ENCODE results near the gene OR2AJ1.

OR2AJ1 gene

DNA sequence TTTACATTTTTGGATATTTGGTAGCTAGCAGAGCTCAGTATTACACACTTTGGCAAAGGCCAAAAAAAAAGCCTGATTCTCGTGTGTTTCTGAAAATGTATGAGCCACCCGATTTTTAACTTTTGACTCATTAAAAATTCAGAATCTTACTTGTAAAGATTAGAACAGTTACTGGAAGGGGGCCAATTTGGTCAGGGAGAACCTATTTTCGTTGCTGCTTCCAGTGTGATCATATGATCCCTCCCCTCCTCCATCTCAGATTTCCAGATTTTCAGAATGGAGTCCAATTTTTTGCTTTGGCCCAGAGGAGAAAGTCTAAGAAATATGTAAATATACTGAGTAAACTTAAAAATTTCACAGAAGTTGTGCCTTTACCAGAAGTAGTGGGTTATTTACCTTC is 37.1 kb downstream of the OR2AJ1 start:
- DNase-seq (ENCODE audit: low read depth, low spot score) = no peak

DNA sequence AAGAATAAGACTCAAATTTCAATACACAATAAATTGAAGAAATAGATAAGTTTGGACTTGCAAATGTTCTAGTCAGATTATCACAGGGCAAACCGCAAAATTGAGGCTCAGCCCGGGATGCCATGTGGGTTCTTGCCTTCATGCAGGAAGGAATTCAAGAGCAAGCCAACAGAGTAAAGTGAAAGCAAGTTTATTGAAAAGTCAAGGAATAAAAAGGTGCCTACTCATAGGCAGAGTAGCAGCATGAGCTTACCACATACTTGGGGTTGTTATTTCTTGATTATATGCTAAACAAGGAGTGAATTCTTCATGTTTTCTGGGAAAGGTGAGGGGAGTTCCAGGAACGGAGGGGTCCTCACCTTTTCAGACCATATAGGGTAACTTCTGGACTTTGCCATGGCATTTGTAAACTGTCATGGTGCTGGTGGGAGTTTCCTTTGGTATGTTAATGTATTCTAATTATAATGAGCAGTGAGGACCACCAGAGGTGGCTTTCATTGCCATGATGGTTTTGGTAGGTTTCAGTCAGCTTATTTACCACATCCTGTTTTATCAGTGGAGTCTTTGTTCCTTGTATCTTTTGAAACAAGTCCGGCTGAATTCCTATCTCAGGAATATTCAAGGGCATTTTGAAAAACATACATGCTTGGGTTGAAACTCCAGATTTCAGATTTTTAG is 38.4 kb downstream of the OR2AJ1 start:
- no peak for DNase-seq (ENCODE audit: low read depth, low spot score)

DNA sequence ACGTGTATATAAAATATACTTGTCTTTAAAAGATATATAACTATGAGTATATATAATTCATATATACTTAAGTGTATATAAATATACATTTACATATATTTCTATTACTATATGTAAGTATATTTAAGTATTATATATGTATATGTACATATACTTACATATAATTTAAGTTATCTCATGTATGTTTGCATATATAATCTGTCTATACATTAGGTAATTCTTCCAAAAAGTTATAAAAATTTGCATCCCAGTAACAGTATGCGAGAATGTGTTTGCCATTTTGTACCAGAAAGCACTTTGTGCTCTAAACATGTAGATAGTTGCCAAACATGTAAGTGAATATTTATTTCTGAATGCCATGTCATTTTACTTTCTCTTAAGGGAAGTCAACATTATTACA is 40.2 kb downstream of the OR2AJ1 start, which contains the start of gene OR2AK2:
Gene OR2AK2 (plus strand): TSS at position 301 of the 400 bp plus-strand sequence. CDS start 144 bp downstream, outside the sequence.
- DNase-seq (ENCODE audit: low read depth, low spot score) = no peak

DNA sequence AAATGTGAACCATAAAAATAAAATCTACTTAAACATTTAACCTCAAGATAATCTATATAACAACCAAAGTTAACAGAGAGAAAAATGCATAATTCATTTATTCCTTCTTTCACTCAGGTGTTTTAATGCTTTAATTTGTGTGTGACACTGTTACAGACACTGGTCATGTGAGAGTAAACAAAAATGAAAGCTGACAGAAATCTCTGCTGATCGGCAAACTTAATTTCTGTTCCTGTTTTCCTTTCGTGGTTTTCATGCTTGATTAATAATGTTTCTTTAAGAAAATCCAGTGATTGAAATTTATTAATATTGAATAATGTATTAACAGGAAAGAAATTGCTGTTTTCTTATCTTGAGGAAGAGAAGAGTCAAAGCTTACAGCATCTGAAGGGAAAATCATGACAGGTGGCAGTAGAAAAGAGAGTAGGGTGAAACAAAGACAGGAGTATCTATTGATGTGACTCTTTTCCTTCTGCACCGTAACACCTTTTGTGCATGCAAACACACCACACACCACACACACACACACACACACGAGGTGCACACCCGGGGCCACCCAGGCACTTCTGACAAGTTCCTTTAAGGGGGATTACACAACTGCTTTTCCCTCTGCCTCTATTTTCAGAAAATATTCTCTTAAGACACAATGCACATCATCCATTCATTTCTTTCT is 42.0 kb downstream of the OR2AJ1 start:
- no peak for DNase-seq (ENCODE audit: low read depth, low spot score)

Data from activated naive CD8-positive, alpha-beta T cell treated with anti-CD3 and anti-CD28 coated beads, Interleukin-2, amount 50 U/mL, for 16 hours (primary cell).